NCI-H2107 (cell line): ENCODE data around the gene IGF1.

Experiments used
- DNase-seq: peaks from one replicate; lab custom pipeline; 2025; lab: John Stamatoyannopoulos, UW

IGF1 gene

GRCh38 chr12:102480406-102480805 lies at the start of gene IGF1:
TSS of gene IGF1 (minus strand) at chr12:102480563. CDS start at chr12:102480381, 182 bp downstream.
- DNase-seq, result no peak

GRCh38 chr12:102528111-102528510 lies 47.7 kb upstream of the IGF1 start:
- DNase-seq, result no peak

GRCh38 chr12:102527171-102527720 lies 46.9 kb upstream of the IGF1 start:
- no peak for DNase-seq

GRCh38 chr12:102526656-102527055 lies 46.3 kb upstream of the IGF1 start:
- no peak for DNase-seq

- no peak for DNase-seq
Observed at GRCh38 chr12:102522768-102523167, 42.4 kb upstream of the IGF1 start.

- no peak for DNase-seq
Observed at GRCh38 chr12:102521662-102522277, 41.4 kb upstream of the IGF1 start.

GRCh38 chr12:102518871-102519270 lies 38.5 kb upstream of the IGF1 start:
- no peak for DNase-seq

GRCh38 chr12:102514696-102515095 lies 34.3 kb upstream of the IGF1 start:
- DNase-seq, result no peak

GRCh38 chr12:102513739-102514138 lies 33.4 kb upstream of the IGF1 start:
- no peak for DNase-seq

- DNase-seq, result no peak
Observed at GRCh38 chr12:102513272-102513671, 32.9 kb upstream of the IGF1 start.

GRCh38 chr12:102512523-102512922 lies 32.2 kb upstream of the IGF1 start:
- no peak for DNase-seq

- DNase-seq, result no peak
Observed at GRCh38 chr12:102511575-102511974, 31.2 kb upstream of the IGF1 start.

- DNase-seq, result no peak
Observed at GRCh38 chr12:102510463-102510862, 30.1 kb upstream of the IGF1 start.

- no peak for DNase-seq
Observed at GRCh38 chr12:102510031-102510430, 29.7 kb upstream of the IGF1 start.

GRCh38 chr12:102509123-102509626 lies 28.8 kb upstream of the IGF1 start:
- no peak for DNase-seq

- no peak for DNase-seq
Observed at GRCh38 chr12:102508052-102508451, 27.7 kb upstream of the IGF1 start.

GRCh38 chr12:102507301-102507700 lies 26.9 kb upstream of the IGF1 start:
- no peak for DNase-seq

GRCh38 chr12:102504871-102505270 lies 24.5 kb upstream of the IGF1 start:
- DNase-seq, result no peak

GRCh38 chr12:102504280-102504679 lies 23.9 kb upstream of the IGF1 start:
- DNase-seq, result no peak

- no peak for DNase-seq
Observed at GRCh38 chr12:102503831-102504230, 23.5 kb upstream of the IGF1 start.

- DNase-seq, result no peak
Observed at GRCh38 chr12:102503056-102503681, 22.8 kb upstream of the IGF1 start.

GRCh38 chr12:102501773-102502172 lies 21.4 kb upstream of the IGF1 start:
- no peak for DNase-seq

- DNase-seq, result no peak
Observed at GRCh38 chr12:102498471-102498870, 18.1 kb upstream of the IGF1 start.

GRCh38 chr12:102497743-102498142 lies 17.4 kb upstream of the IGF1 start:
- DNase-seq, result no peak
